Ovary (tissue), 3 donors: ENCODE measurements around the gene SH3PXD2A.

Experiments
- EP300 ChIP-seq: sonication (generic); formaldehyde crosslinking; IDR thresholded peaks from one replicate; pipeline ENCODE4 v1.6.1; 2017; ENCODE audit warnings: antibody characterized with exemption
- POLR2A ChIP-seq: fragments of 450-650 bp; IDR thresholded peaks from one replicate; pipeline ENCODE4 v1.6.1; 2017; ENCODE audit warnings: antibody characterized with exemption, mild to moderate bottlenecking, moderate library complexity
- TF ChIP-seq, protein P1 (sequence below), 3 donors: fragments of 450-650 bp in 2 of 3; fragments of 200-600 bp in 1 of 3; IDR thresholded peaks; one replicate each; pipeline versions ENCODE4 v1.5.1 to v1.8.0; 2016 to 2022; ENCODE audit warnings: antibody characterized with exemption in 3 of 3, mild to moderate bottlenecking in 1 of 3
- donor health status: DM: no; HTN: no; CAD: no.

DNA sequence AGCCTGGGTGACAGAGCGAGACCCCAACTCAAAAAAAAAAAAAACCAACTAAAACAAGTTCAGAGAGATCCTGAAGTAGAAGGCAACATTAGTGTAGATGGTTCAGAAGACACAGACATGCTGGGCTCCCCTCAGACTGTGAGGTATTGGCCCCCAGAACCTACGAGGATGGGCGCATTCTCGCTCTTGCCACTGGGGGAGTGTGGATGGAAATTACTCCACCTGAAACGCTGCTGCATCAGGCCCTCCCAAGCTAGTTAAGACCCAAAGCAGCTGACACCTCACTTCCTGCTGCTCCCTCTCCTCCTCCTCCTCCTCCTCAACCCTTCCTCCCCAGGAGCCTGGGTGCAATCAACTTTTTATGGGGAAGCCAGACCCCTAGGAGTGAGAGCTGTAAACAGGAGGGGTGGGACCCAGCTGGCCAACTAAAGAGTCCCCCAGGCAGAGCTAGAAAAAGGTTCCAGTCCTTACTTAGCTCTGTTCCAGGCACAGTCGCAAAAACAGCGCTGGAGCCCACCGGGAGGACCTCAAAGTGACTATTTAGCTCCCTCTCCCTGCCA is 7.4 kb downstream of the SH3PXD2A start:
- TF ChIP-seq EP300 (no peak), POLR2A (no peak)
- TF ChIP-seq, protein P1, sequence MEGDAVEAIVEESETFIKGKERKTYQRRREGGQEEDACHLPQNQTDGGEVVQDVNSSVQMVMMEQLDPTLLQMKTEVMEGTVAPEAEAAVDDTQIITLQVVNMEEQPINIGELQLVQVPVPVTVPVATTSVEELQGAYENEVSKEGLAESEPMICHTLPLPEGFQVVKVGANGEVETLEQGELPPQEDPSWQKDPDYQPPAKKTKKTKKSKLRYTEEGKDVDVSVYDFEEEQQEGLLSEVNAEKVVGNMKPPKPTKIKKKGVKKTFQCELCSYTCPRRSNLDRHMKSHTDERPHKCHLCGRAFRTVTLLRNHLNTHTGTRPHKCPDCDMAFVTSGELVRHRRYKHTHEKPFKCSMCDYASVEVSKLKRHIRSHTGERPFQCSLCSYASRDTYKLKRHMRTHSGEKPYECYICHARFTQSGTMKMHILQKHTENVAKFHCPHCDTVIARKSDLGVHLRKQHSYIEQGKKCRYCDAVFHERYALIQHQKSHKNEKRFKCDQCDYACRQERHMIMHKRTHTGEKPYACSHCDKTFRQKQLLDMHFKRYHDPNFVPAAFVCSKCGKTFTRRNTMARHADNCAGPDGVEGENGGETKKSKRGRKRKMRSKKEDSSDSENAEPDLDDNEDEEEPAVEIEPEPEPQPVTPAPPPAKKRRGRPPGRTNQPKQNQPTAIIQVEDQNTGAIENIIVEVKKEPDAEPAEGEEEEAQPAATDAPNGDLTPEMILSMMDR (IDR thresholded peaks at IDR 0.05) = no peak
